Activated gamma-delta T cell treated with anti-CD3 and anti-CD28 coated beads, Interleukin-2, amount 50 U/mL, for 16 hours (primary cell): ENCODE results near the gene ADGRF1.
"Not testable (repeated sequence)": the region's sequence is repeated elsewhere in the genome, so short reads cannot be mapped to it uniquely, and the experiment has no call there.

Experiments used
- DNase-seq: peaks from one replicate; pipeline ENCODE4 v3.0.0-alpha.2; 2020; ENCODE audit warnings: low read depth

Gene ADGRF1

GRCh38 chr6:47061309-47062300 is 19.5 kb upstream of the ADGRF1 start:
- no peak for DNase-seq

GRCh38 chr6:47059216-47059885 is 17.2 kb upstream of the ADGRF1 start:
- DNase-seq: no peak

GRCh38 chr6:47057830-47058540 is 15.9 kb upstream of the ADGRF1 start:
- DNase-seq: no peak

GRCh38 chr6:47056832-47057231 is 14.7 kb upstream of the ADGRF1 start:
- DNase-seq: no peak

GRCh38 chr6:47054302-47054701 is 12.2 kb upstream of the ADGRF1 start:
- not testable (repeated sequence) for DNase-seq

- DNase-seq: no peak
These were observed 6.5 kb upstream of the ADGRF1 start for GRCh38 chr6:47048638-47049037.

GRCh38 chr6:47047479-47048407 is 5.6 kb upstream of the ADGRF1 start:
- no peak for DNase-seq

GRCh38 chr6:47047097-47047478 is 5.0 kb upstream of the ADGRF1 start:
- no peak for DNase-seq

- DNase-seq: no peak
These were observed 2.3 kb upstream of the ADGRF1 start for GRCh38 chr6:47044397-47044796.

- no peak for DNase-seq
These were observed 1.2 kb upstream of the ADGRF1 start for GRCh38 chr6:47043286-47043685.

GRCh38 chr6:47041741-47042140 is 391 bp downstream of the ADGRF1 start:
- no peak for DNase-seq

- no peak for DNase-seq
These were observed 7.2 kb downstream of the ADGRF1 start for GRCh38 chr6:47034926-47035325.

- no peak for DNase-seq
These were observed 7.7 kb downstream of the ADGRF1 start for GRCh38 chr6:47034421-47034820.

GRCh38 chr6:47032974-47033765 is 9.0 kb downstream of the ADGRF1 start:
- DNase-seq: no peak

- DNase-seq: no peak
These were observed 10.5 kb downstream of the ADGRF1 start for GRCh38 chr6:47031656-47032055.

- no peak for DNase-seq
These were observed 12.1 kb downstream of the ADGRF1 start for GRCh38 chr6:47029865-47030561.

GRCh38 chr6:47028835-47029360 is 13.2 kb downstream of the ADGRF1 start:
- no peak for DNase-seq

- no peak for DNase-seq
These were observed 14.8 kb downstream of the ADGRF1 start for GRCh38 chr6:47027315-47027714.

- DNase-seq: no peak
These were observed 15.5 kb downstream of the ADGRF1 start for GRCh38 chr6:47026679-47027078.

GRCh38 chr6:47023573-47023972 is 18.6 kb downstream of the ADGRF1 start:
- no peak for DNase-seq
